HEK293T (cell line): Measurements from ENCODE around the gene PRMT7.

ENCODE experiments used
- CTCF ChIA-PET: fragments of 350-600 bp; formaldehyde crosslinking; extraction: SDS; loops from one replicate; lab custom pipeline; 2021; ENCODE audit warnings: antibody characterized with exemption, inconsistent platforms; lab: Yijun Ruan, JAX
- POLR2A ChIA-PET: fragments of 350-600 bp; formaldehyde crosslinking; extraction: SDS; loops from one replicate; lab custom pipeline; 2020; ENCODE audit warnings: antibody characterized with exemption, inconsistent platforms; lab: Yijun Ruan, JAX
- DNase-seq: peaks from one replicate; pipeline ENCODE4 v3.0.0; 2012; ENCODE audit warnings: mixed read lengths; ENCODE audit errors: extremely low spot score
- ARNT ChIP-seq: fragments of 450-650 bp; IDR thresholded peaks from 2 replicates; pipeline ENCODE4 v1.6.1; 2017; ENCODE audit warnings: mild to moderate bottlenecking
- BHLHE40 ChIP-seq: fragments of 450-650 bp; IDR thresholded peaks from 2 replicates; pipeline ENCODE4 v1.6.1; 2016; ENCODE audit warnings: mild to moderate bottlenecking, moderate library complexity, borderline replicate concordance
- CTBP1 ChIP-seq: fragments of 450-650 bp; IDR thresholded peaks from 2 replicates; pipeline ENCODE4 v1.6.1; 2016; ENCODE audit warnings: borderline replicate concordance
- ELF4 ChIP-seq: fragments of 450-650 bp; IDR thresholded peaks from 2 replicates; pipeline ENCODE4 v1.6.1; 2017; ENCODE audit warnings: antibody characterized with exemption
- FOXA1 ChIP-seq: fragments of 450-650 bp; IDR thresholded peaks from 2 replicates; pipeline ENCODE4 v1.6.1; 2016; ENCODE audit warnings: mild to moderate bottlenecking
- FOXK2 ChIP-seq: fragments of 450-650 bp; IDR thresholded peaks from 2 replicates; pipeline ENCODE4 v1.6.1; 2016; ENCODE audit warnings: mild to moderate bottlenecking
- FOXM1 ChIP-seq: fragments of 450-650 bp; IDR thresholded peaks from 2 replicates; pipeline ENCODE4 v1.6.1; 2017; ENCODE audit warnings: mild to moderate bottlenecking, borderline replicate concordance
- HDGF ChIP-seq: fragments of 450-650 bp; IDR thresholded peaks from 2 replicates; pipeline ENCODE4 v1.6.1; 2017; ENCODE audit warnings: antibody characterized with exemption, borderline replicate concordance
- L3MBTL2 ChIP-seq: fragments of 450-650 bp; conservative IDR thresholded peaks from 2 replicates; pipeline ENCODE4 v1.6.1; 2016; ENCODE audit warnings: mild to moderate bottlenecking
- LEF1 ChIP-seq: fragments of 450-650 bp; IDR thresholded peaks from 2 replicates; pipeline ENCODE4 v1.6.1; 2017; ENCODE audit warnings: mild to moderate bottlenecking, borderline replicate concordance
- NFRKB ChIP-seq: fragments of 450-650 bp; IDR thresholded peaks from 2 replicates; pipeline ENCODE4 v1.6.1; 2016; ENCODE audit warnings: mild to moderate bottlenecking, moderate library complexity
- SP1 ChIP-seq: fragments of 450-650 bp; IDR thresholded peaks from 2 replicates; pipeline ENCODE4 v1.6.1; 2017
- SUZ12 ChIP-seq: fragments of 450-650 bp; IDR thresholded peaks from 2 replicates; pipeline ENCODE4 v1.6.1; 2016; ENCODE audit warnings: mild to moderate bottlenecking
- TARDBP ChIP-seq: fragments of 450-650 bp; IDR thresholded peaks from 2 replicates; pipeline ENCODE4 v1.6.1; 2016
- ZNF384 ChIP-seq: fragments of 450-650 bp; IDR thresholded peaks from 2 replicates; pipeline ENCODE4 v1.6.1; 2016
- TF ChIP-seq, protein P1 (sequence below): fragments of 450-650 bp; IDR thresholded peaks from 2 replicates; pipeline ENCODE4 v1.6.1; 2016

Gene PRMT7

GRCh38 chr16:68367030-68367429 is 56.2 kb downstream of the PRMT7 start:
- peak; percentile 70 for DNase-seq
- POLR2A ChIA-PET = no interaction called here

GRCh38 chr16:68367440-68367839 is 56.6 kb downstream of the PRMT7 start:
- no peak for DNase-seq

More at GRCh38 chr16:68367030-68367429, 56.2 kb downstream of the PRMT7 start:
- CTCF ChIA-PET = interaction anchor here (0.6 to 1.3 kb wide), 4 partner anchors 12 to 398 kb away, joined by 3 to 5 read pairs (median 3); no protein-coding TSS in a partner anchor
- no peak for TF ChIP-seq SUZ12
- no peak for TF ChIP-seq BHLHE40
- TF ChIP-seq NFRKB = no peak
- TF ChIP-seq LEF1 = no peak
- TF ChIP-seq ZNF384 = no peak
- TF ChIP-seq L3MBTL2 = no peak
- no peak for TF ChIP-seq ARNT
- no peak for TF ChIP-seq FOXM1
- TF ChIP-seq FOXA1 = no peak
- TF ChIP-seq SP1 = no peak
- no peak for TF ChIP-seq HDGF

GRCh38 chr16:68367891-68368290 is 57.1 kb downstream of the PRMT7 start:
- CTCF ChIA-PET = interaction anchor here (0.6 to 0.8 kb wide), 2 partner anchors 20 to 55 kb away, joined by 3 to 5 read pairs; no protein-coding TSS in a partner anchor
- no peak for DNase-seq
- TF ChIP-seq HDGF = no peak
- TF ChIP-seq ELF4 = no peak
- TF ChIP-seq TARDBP = no peak
- TF ChIP-seq L3MBTL2 = no peak
- no peak for TF ChIP-seq FOXK2
- no peak for TF ChIP-seq CTBP1
- no peak for TF ChIP-seq SP1
- TF ChIP-seq ZNF384 = no peak
- TF ChIP-seq ARNT = no peak
- no peak for TF ChIP-seq SUZ12
- TF ChIP-seq LEF1 = no peak
- TF ChIP-seq NFRKB = no peak
- TF ChIP-seq BHLHE40 = no peak
- TF ChIP-seq FOXA1 = no peak
- no peak for TF ChIP-seq FOXM1
- TF ChIP-seq, protein P1, sequence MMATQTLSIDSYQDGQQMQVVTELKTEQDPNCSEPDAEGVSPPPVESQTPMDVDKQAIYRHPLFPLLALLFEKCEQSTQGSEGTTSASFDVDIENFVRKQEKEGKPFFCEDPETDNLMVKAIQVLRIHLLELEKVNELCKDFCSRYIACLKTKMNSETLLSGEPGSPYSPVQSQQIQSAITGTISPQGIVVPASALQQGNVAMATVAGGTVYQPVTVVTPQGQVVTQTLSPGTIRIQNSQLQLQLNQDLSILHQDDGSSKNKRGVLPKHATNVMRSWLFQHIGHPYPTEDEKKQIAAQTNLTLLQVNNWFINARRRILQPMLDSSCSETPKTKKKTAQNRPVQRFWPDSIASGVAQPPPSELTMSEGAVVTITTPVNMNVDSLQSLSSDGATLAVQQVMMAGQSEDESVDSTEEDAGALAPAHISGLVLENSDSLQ = no peak
- POLR2A ChIA-PET = no interaction called here

More at GRCh38 chr16:68367440-68367839, 56.6 kb downstream of the PRMT7 start:
- CTCF ChIA-PET = interaction anchor here (0.6 to 0.8 kb wide), 2 partner anchors 55 to 398 kb away, joined by 3 read pairs; no protein-coding TSS in a partner anchor
- TF ChIP-seq, protein P1 = no peak
- no peak for TF ChIP-seq NFRKB
- no peak for TF ChIP-seq FOXK2
- TF ChIP-seq SUZ12 = no peak
- TF ChIP-seq SP1 = no peak
- no peak for TF ChIP-seq FOXM1
- TF ChIP-seq FOXA1 = no peak
- TF ChIP-seq CTBP1 = no peak
- no peak for TF ChIP-seq BHLHE40
- TF ChIP-seq L3MBTL2 = no peak
- TF ChIP-seq ZNF384 = no peak
- no peak for TF ChIP-seq ARNT
- no peak for TF ChIP-seq TARDBP
- TF ChIP-seq ELF4 = no peak
- no peak for TF ChIP-seq HDGF
- no peak for TF ChIP-seq LEF1
- POLR2A ChIA-PET = no interaction called here

GRCh38 chr16:68368301-68368888 is 57.6 kb downstream of the PRMT7 start:
- CTCF ChIA-PET = interaction anchor here (0.6 kb wide), 1 partner anchor 20 kb away, joined by 5 read pairs; no protein-coding TSS in a partner anchor
- TF ChIP-seq NFRKB = no peak
- no peak for TF ChIP-seq FOXA1
- no peak for TF ChIP-seq LEF1
- TF ChIP-seq L3MBTL2 = no peak
- no peak for TF ChIP-seq ZNF384
- TF ChIP-seq ELF4 = no peak
- no peak for DNase-seq
- POLR2A ChIA-PET = no interaction called here

DNA sequence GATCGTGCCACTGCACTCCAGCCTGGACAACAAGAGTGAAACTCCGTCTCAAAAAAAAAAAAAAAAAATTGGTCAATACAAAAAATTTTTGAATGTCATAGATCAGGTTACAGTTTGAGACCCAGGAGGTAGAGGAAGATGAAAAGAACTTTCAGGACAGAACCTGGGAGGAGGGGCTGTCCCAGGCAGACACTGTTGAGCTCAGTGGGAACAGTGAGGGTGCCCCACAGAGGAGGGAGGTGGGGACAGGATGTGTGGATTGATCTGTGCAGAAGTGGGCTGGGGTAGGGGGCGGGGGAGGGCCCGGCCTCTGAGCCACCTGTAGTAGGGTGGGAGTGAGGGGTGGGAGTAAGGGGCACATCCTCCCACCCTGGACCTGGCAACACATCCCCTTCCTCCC is 58.3 kb downstream of the PRMT7 start:
- ChIA-PET POLR2A (no interaction called here), CTCF (interaction anchor here (0.6 kb wide), 1 partner anchor 9 kb away, joined by 4 read pairs; no protein-coding TSS in a partner anchor)
- TF ChIP-seq, protein P1 = no peak
- no peak for TF ChIP-seq ZNF384
- TF ChIP-seq SUZ12 = no peak
- no peak for TF ChIP-seq FOXK2
- no peak for TF ChIP-seq FOXM1
- no peak for TF ChIP-seq FOXA1
- no peak for TF ChIP-seq ARNT
- no peak for TF ChIP-seq HDGF
- no peak for TF ChIP-seq TARDBP
- TF ChIP-seq LEF1 = no peak
- no peak for TF ChIP-seq BHLHE40
- TF ChIP-seq NFRKB = no peak
- DNase-seq = no peak
